GM23248 (cell line): ENCODE data around the gene DIRAS3. TPM values are rescaled to one million over a fixed set of nuclear protein-coding genes. Genes with fewer than 3 reads are reported as not detected.
"Not testable (repeated sequence)": the region's sequence is repeated elsewhere in the genome, so short reads cannot be mapped to it uniquely, and the experiment has no call there.

Experiments used
- DNase-seq: peaks from one replicate; pipeline ENCODE4 v3.0.0-alpha.2; 2015
- H2AFZ ChIP-seq: fragments of 200-600 bp; sonication (generic); 2 replicates; pipeline ENCODE4 v1.6.1; 2016; ENCODE audit warnings: antibody characterized with exemption
- H3F3A ChIP-seq: fragments of 200-600 bp; sonication (generic); 2 replicates; pipeline ENCODE4 v1.6.1; 2016; ENCODE audit warnings: mild to moderate bottlenecking, antibody characterized with exemption, mixed run types; ENCODE audit not compliant: insufficient read depth
- H3K27ac ChIP-seq: fragments of 200-600 bp; sonication (generic); 2 replicates; pipeline ENCODE4 v1.5.1; 2016; ENCODE audit warnings: mild to moderate bottlenecking
- H3K27me3 ChIP-seq: fragments of 200-600 bp; sonication (generic); replicated peaks from 2 replicates; pipeline ENCODE4 v1.6.1; 2016; ENCODE audit warnings: mild to moderate bottlenecking; ENCODE audit not compliant: insufficient read depth
- H3K36me3 ChIP-seq: fragments of 200-600 bp; sonication (generic); 2 replicates; pipeline ENCODE4 v1.6.1; 2016; ENCODE audit warnings: low read depth, mild to moderate bottlenecking
- H3K4me1 ChIP-seq: fragments of 200-600 bp; sonication (generic); 2 replicates; pipeline ENCODE4 v1.6.1; 2016; ENCODE audit warnings: mild to moderate bottlenecking; ENCODE audit not compliant: insufficient read depth
- H3K4me2 ChIP-seq: fragments of 200-600 bp; sonication (generic); one replicate; pipeline ENCODE4 v1.6.1; 2016; ENCODE audit warnings: mild to moderate bottlenecking; ENCODE audit not compliant: unreplicated experiment
- H3K4me3 ChIP-seq: fragments of 200-600 bp; sonication (generic); 2 replicates; pipeline ENCODE4 v1.5.1; 2016; ENCODE audit warnings: mild to moderate bottlenecking
- H3K79me2 ChIP-seq: fragments of 200-600 bp; sonication (generic); 2 replicates; pipeline ENCODE4 v1.6.1; 2016; ENCODE audit warnings: mild to moderate bottlenecking; ENCODE audit not compliant: insufficient read depth
- H3K9ac ChIP-seq: fragments of 200-600 bp; sonication (generic); 2 replicates; pipeline ENCODE4 v1.6.1; 2016; ENCODE audit warnings: mild to moderate bottlenecking
- H3K9me2 ChIP-seq: fragments of 200-600 bp; sonication (generic); 2 replicates; pipeline ENCODE4 v1.6.1; 2016; ENCODE audit warnings: mixed run types, mild to moderate bottlenecking, moderate library complexity; ENCODE audit not compliant: insufficient read depth
- H3K9me3 ChIP-seq: fragments of 200-600 bp; sonication (generic); one replicate; pipeline ENCODE4 v1.6.1; 2017; ENCODE audit warnings: low read depth
- H4K20me1 ChIP-seq: fragments of 200-600 bp; sonication (generic); 2 replicates; pipeline ENCODE4 v1.6.0; 2016; ENCODE audit not compliant: insufficient read depth
- EZH2 ChIP-seq: fragments of 200-600 bp; sonication (generic); IDR thresholded peaks from 2 replicates; pipeline ENCODE4 v1.6.1; 2018; ENCODE audit warnings: antibody characterized with exemption, mild to moderate bottlenecking; ENCODE audit not compliant: insufficient read depth, poor library complexity, severe bottlenecking
- EZH2phosphoT487 ChIP-seq: fragments of 200-600 bp; sonication (generic); IDR thresholded peaks from 2 replicates; pipeline ENCODE4 v1.6.1; 2018; ENCODE audit warnings: antibody characterized with exemption, moderate library complexity, mild to moderate bottlenecking, low read depth; ENCODE audit not compliant: insufficient read depth
- WGBS, 2 experiments: methylation state at CpG; one replicate each; pipeline ENCODE4 v1.1.6; 2015 to 2017; ENCODE audit warnings: low lambda C conversion rate in 2 of 2, low coverage in 1 of 2; ENCODE audit errors: missing lambda C conversion rate in 2 of 2; 5-methylcytosine and 5-hydroxymethylcytosine counted together
- in situ Hi-C: fragments of 300-500 bp; cut with MboI; formaldehyde crosslinking; loops from 2 replicates; pipeline ENCODE4 v1.15.0; 2020
- polyA plus RNA-seq: library from polyadenylated mRNA; unstranded; fragments of >200 nt; fragmentation: Nextera tagmentation; extraction: Ambion mirVana; gene quantifications from 2 replicates; pipeline ENCODE4 v1.2.1, GENCODE V29; 2016
- total RNA-seq: library from RNA; depleted of rRNA; stranded (reverse); fragments of >200 nt; shearing (Covaris generic); gene quantifications from 2 replicates; pipeline ENCODE4 v1.2.3, GENCODE V29; 2014

The DIRAS3 gene
- total and polyA plus RNA-seq, 2 experiments from 2014 or later = 12.1 to 13.3 TPM

- Histone ChIP-seq H3K4me2 (no peak overlapping the region), H3K4me1 (peaks cover 17% of the 10 kb centered on the region)
- DNase-seq = peak; percentile 49
Observed at GRCh38 chr1:68011657-68012375, 38.6 kb downstream of the DIRAS3 start.

GRCh38 chr1:68010543-68010942 lies 39.9 kb downstream of the DIRAS3 start:
- H3K27me3 ChIP-seq = no peaks in the 10 kb centered on the region
- H3K4me3 ChIP-seq = no peak overlapping the region
- 25 to 26% methylated on average over 4 of the region's 4 CpGs for WGBS, 2 experiments
- DNase-seq = peak; percentile 9
- no peak overlapping the region for H3K4me2 ChIP-seq
- H3K27ac ChIP-seq = no peak overlapping the region
- peaks cover 5% of the 10 kb centered on the region; the same call in 1 of the 2 replicates for H3K4me1 ChIP-seq
- H3K9me2 ChIP-seq = no peaks in the 10 kb centered on the region
- 0 out of 2 replicates have a peak, but pooled peaks cover 7% of the 10 kb centered on the region for H3F3A ChIP-seq
- H2AFZ ChIP-seq = no peak overlapping the region
- in situ Hi-C loops = no loop called here
- no peaks in the 10 kb centered on the region for H3K36me3 ChIP-seq
- H3K9me3 ChIP-seq = no peaks in the 10 kb centered on the region
- H4K20me1 ChIP-seq = no peaks in the 10 kb centered on the region
- TF ChIP-seq EZH2phosphoT487 (no peak), EZH2 (no peak)
- H3K79me2 ChIP-seq = no peaks in the 10 kb centered on the region
- no peak overlapping the region for H3K9ac ChIP-seq

More at GRCh38 chr1:68011657-68012375, 38.6 kb downstream of the DIRAS3 start:
- Histone ChIP-seq H3K36me3 (no peaks in the 10 kb centered on the region), H2AFZ (no peak overlapping the region), H3F3A (peaks cover 13% of the 10 kb centered on the region; the same call in 1 of the 2 replicates), H3K9ac (no peak overlapping the region), H3K9me3 (no peaks in the 10 kb centered on the region), H3K9me2 (no peaks in the 10 kb centered on the region), H3K79me2 (no peaks in the 10 kb centered on the region), H3K27ac (no peak overlapping the region), H3K4me3 (no peak overlapping the region), H4K20me1 (no peaks in the 10 kb centered on the region), H3K27me3 (no peaks in the 10 kb centered on the region)
- TF ChIP-seq EZH2phosphoT487 (no peak), EZH2 (no peak)
- 72 to 91% methylated on average over 2 of the region's 2 CpGs for WGBS, 2 experiments
- in situ Hi-C loops = no loop called here

- peak; percentile 54 for DNase-seq
- Histone ChIP-seq H3K4me2 (no peak overlapping the region), H3K27me3 (no peaks in the 10 kb centered on the region), H3K9me3 (no peaks in the 10 kb centered on the region), H3K36me3 (no peaks in the 10 kb centered on the region), H3K9me2 (no peaks in the 10 kb centered on the region), H3K27ac (no peak overlapping the region), H4K20me1 (no peaks in the 10 kb centered on the region), H3K4me1 (0 out of 2 replicates have a peak, but pooled peaks cover under 1% of the 10 kb centered on the region), H3F3A (0 out of 2 replicates have a peak, but pooled peaks cover 7% of the 10 kb centered on the region), H3K9ac (no peak overlapping the region), H3K79me2 (no peaks in the 10 kb centered on the region), H3K4me3 (no peak overlapping the region), H2AFZ (no peak overlapping the region)
- in situ Hi-C loops = no loop called here
- TF ChIP-seq EZH2 (no peak), EZH2phosphoT487 (no peak)
Observed at GRCh38 chr1:68010090-68010489, 40.3 kb downstream of the DIRAS3 start.

- H3K27me3 ChIP-seq, H3K36me3 ChIP-seq, H3K27ac ChIP-seq, H3K4me1 ChIP-seq, H3K4me2 ChIP-seq, H3K4me3 ChIP-seq, H3K9ac ChIP-seq, H3K9me2 ChIP-seq, DNase-seq, H2AFZ ChIP-seq, H3K79me2 ChIP-seq, H3F3A ChIP-seq, in situ Hi-C loops, H4K20me1 ChIP-seq, H3K9me3 ChIP-seq: not testable (repeated sequence)
- 90 to 93% methylated on average over 3 of the region's 3 CpGs for WGBS, 2 experiments
Observed at GRCh38 chr1:68003626-68004025, 46.8 kb downstream of the DIRAS3 start.
